Neuronal stem cell (in vitro differentiated cells): ENCODE results near the gene GJD2.

Experiments
- DNase-seq: peaks from one replicate; pipeline ENCODE4 v3.0.0-alpha.2; 2013; ENCODE audit warnings: low spot score
- H2AFZ ChIP-seq: one replicate; pipeline ENCODE4 v1.6.1; 2013; ENCODE audit warnings: mild to moderate bottlenecking, low read length, inconsistent platforms
- H2AK5ac ChIP-seq: 2 replicates; pipeline ENCODE4 v1.6.1; 2013; ENCODE audit warnings: low read depth, mild to moderate bottlenecking, inconsistent platforms, low read length, moderate library complexity, mixed read lengths
- H2BK120ac ChIP-seq: 2 replicates; pipeline ENCODE4 v1.6.1; 2013; ENCODE audit warnings: low read depth, mild to moderate bottlenecking, inconsistent platforms, low read length, moderate library complexity, mixed read lengths
- H2BK12ac ChIP-seq: one replicate; pipeline ENCODE4 v1.6.1; 2013; ENCODE audit warnings: low read length, inconsistent platforms
- H2BK15ac ChIP-seq: 2 replicates; pipeline ENCODE4 v1.6.1; 2013; ENCODE audit warnings: mild to moderate bottlenecking, low read length, inconsistent platforms, mixed read lengths
- H2BK5ac ChIP-seq: one replicate; pipeline ENCODE4 v1.6.1; 2013; ENCODE audit warnings: inconsistent platforms, mild to moderate bottlenecking, low read length, moderate library complexity
- H3K14ac ChIP-seq: one replicate; pipeline ENCODE4 v1.6.1; 2013; ENCODE audit warnings: low read length, inconsistent platforms
- H3K18ac ChIP-seq: 2 replicates; pipeline ENCODE4 v1.6.1; 2013; ENCODE audit warnings: low read length, inconsistent platforms
- H3K23ac ChIP-seq: 2 replicates; pipeline ENCODE4 v1.6.1; 2013; ENCODE audit warnings: low read depth, mild to moderate bottlenecking, mixed read lengths, low read length, inconsistent platforms; ENCODE audit not compliant: poor library complexity
- H3K27ac ChIP-seq: replicated peaks from 3 replicates; pipeline ENCODE4 v1.5.1; 2013; ENCODE audit warnings: low read length, inconsistent platforms
- H3K27me3 ChIP-seq, 3 experiments: 2 replicates each; pipeline ENCODE4 v1.6.1; 2013; ENCODE audit warnings: low read length in 3 of 3, mild to moderate bottlenecking in 2 of 3, inconsistent platforms in 1 of 3, low read depth in 1 of 3, mixed read lengths in 1 of 3, moderate library complexity in 1 of 3; ENCODE audit not compliant: control insufficient read depth in 3 of 3, insufficient read depth in 3 of 3
- H3K36me3 ChIP-seq, 2 donors: replicated peaks in 1 of 2; 2 replicates each; pipeline ENCODE4 v1.6.1; 2013; ENCODE audit warnings: low read length in 2 of 2; ENCODE audit not compliant: control insufficient read depth in 2 of 2, insufficient read depth in 2 of 2
- H3K4ac ChIP-seq: 2 replicates; pipeline ENCODE4 v1.6.1; 2013; ENCODE audit warnings: inconsistent platforms, mild to moderate bottlenecking, low read length, moderate library complexity
- H3K4me1 ChIP-seq, 2 donors: 1 replicate in 1 of 2; 2 replicates in 1 of 2; pipeline ENCODE4 v1.6.1; 2013; ENCODE audit warnings: low read length in 2 of 2, low read depth in 1 of 2; ENCODE audit not compliant: control insufficient read depth in 2 of 2, insufficient read depth in 1 of 2
- H3K4me2 ChIP-seq: one replicate; pipeline ENCODE4 v1.6.1; 2013; ENCODE audit warnings: mild to moderate bottlenecking, low read length, inconsistent platforms; ENCODE audit not compliant: insufficient read depth, poor library complexity, severe bottlenecking
- H3K4me3 ChIP-seq, 2 donors: 2 replicates each; pipeline ENCODE4 v1.5.1; 2013; ENCODE audit warnings: low read length in 2 of 2, mild to moderate bottlenecking in 2 of 2, inconsistent platforms in 1 of 2, moderate library complexity in 1 of 2
- H3K79me1 ChIP-seq: one replicate; pipeline ENCODE4 v1.6.1; 2013; ENCODE audit warnings: low read depth, mild to moderate bottlenecking, inconsistent platforms, low read length, moderate library complexity
- H3K9ac ChIP-seq: one replicate; pipeline ENCODE4 v1.6.1; 2013; ENCODE audit warnings: mild to moderate bottlenecking, low read depth, low read length, inconsistent platforms; ENCODE audit not compliant: poor library complexity
- H3K9me3 ChIP-seq, 2 donors: replicated peaks in 1 of 2; 2 replicates each; pipeline versions ENCODE3 to v1.6.1; 2013; ENCODE audit warnings: low read length in 2 of 2, mild to moderate bottlenecking in 2 of 2, inconsistent platforms in 1 of 2, low read depth in 1 of 2, mixed read lengths in 1 of 2, moderate library complexity in 1 of 2; ENCODE audit not compliant: control insufficient read depth in 2 of 2, insufficient read depth in 1 of 2
- H4K8ac ChIP-seq: one replicate; pipeline ENCODE4 v1.6.1; 2013; ENCODE audit warnings: low read depth, mild to moderate bottlenecking, inconsistent platforms, low read length, moderate library complexity
- H4K91ac ChIP-seq: one replicate; pipeline ENCODE4 v1.6.1; 2013; ENCODE audit warnings: low read length, low read depth, mild to moderate bottlenecking, inconsistent platforms; ENCODE audit not compliant: poor library complexity
- WGBS, 2 donors: extraction: QIAGEN DNeasy Blood & Tissue Kit; methylation state at CpG; one replicate each; pipeline ENCODE4 v1.1.7; 2013; ENCODE audit warnings: missing lambda C conversion rate in 2 of 2, mixed read lengths in 1 of 2; ENCODE audit not compliant: insufficient read length in 2 of 2, insufficient replicate concordance in 1 of 2; ENCODE audit errors: extremely low coverage in 2 of 2; 5-methylcytosine and 5-hydroxymethylcytosine counted together

Gene GJD2

DNA sequence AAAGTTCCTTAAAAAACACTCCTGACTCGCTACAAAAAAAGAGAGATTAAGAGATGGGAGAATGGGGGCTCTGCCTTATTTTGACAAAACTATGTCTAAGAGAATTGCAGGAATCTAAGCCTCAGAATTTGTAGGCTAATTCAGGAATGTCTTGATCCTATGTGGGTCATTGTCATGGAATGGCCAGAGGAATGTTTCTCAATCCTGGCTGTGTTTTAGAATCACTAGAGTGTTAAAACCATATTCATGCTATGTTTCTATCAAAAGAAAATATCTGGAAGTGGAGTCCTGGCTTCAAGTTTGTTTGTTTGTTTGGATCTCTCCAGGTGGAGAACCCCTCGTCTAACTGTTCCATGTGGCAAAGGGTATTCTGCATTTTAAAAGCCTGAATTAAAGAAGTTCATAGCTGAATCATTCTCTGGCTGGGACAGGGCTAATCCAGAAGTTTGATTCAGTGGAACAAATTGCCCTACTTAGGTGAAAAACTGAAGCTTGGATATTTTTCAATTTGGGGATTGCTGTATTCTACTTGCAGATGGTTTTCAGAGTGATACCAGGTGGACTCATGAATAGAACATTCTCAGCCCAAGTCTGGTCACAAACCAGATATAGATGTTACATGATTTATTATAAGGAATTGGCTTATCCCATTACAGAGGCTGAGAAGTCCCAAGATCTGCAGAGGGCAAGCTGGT is 28.2 kb downstream of the GJD2 start:
- H3K4me2 ChIP-seq, result no peak overlapping the region
- no peak overlapping the region for H2BK120ac ChIP-seq
- H3K27me3 ChIP-seq, result peaks cover 0 to 22% (median 0%) of the 10 kb centered on the region in 3 experiments
- H2AFZ ChIP-seq, result no peak overlapping the region
- no peak overlapping the region for H3K27ac ChIP-seq
- H4K8ac ChIP-seq, result no peak overlapping the region
- no peak overlapping the region for H3K4ac ChIP-seq
- WGBS, 2 donors, result no CpG with 5 or more reads among the region's 2 CpGs
- H3K4me1 ChIP-seq, result peaks cover 2 to 8% of the 10 kb centered on the region in 2 donors
- no peak overlapping the region for H2BK15ac ChIP-seq
- H2BK12ac ChIP-seq, result no peak overlapping the region
- no peaks in the 10 kb centered on the region for H3K9me3 ChIP-seq
- H2AK5ac ChIP-seq, result no peak overlapping the region
- H3K36me3 ChIP-seq, result no peaks in the 10 kb centered on the region
- no peak overlapping the region for H3K4me3 ChIP-seq
- H2BK5ac ChIP-seq, result no peak overlapping the region
- H3K9ac ChIP-seq, result no peak overlapping the region
- H3K23ac ChIP-seq, result no peak overlapping the region
- DNase-seq, result no peak
- no peak overlapping the region for H4K91ac ChIP-seq
- no peak overlapping the region for H3K14ac ChIP-seq
- H3K18ac ChIP-seq, result no peak overlapping the region
- no peaks in the 10 kb centered on the region for H3K79me1 ChIP-seq

DNA sequence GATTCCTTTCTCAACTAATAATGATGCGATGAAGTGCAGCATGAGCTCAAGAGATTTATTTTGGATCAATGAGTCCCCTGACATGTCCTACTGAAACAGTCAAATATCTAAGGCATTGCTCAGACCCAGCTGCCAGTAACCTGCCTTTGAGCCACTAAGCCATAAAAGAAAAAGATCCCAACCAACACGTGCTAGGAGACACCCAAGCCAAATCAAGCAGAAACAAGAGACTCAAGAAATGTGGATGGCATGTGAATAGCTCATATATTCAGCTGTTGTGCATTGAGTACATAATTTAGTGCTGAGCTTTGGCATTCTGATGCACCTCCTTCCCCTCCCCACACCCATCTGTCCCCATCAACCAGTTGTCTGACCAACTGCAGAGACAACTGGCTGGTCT is 29.2 kb downstream of the GJD2 start:
- H2BK12ac ChIP-seq, result no peak overlapping the region
- no peak overlapping the region for H3K18ac ChIP-seq
- peaks cover 0 to 32% (median 0%) of the 10 kb centered on the region in 3 experiments for H3K27me3 ChIP-seq
- no peak overlapping the region for H4K91ac ChIP-seq
- no peaks in the 10 kb centered on the region for H3K9me3 ChIP-seq
- H3K36me3 ChIP-seq, result no peaks in the 10 kb centered on the region
- H4K8ac ChIP-seq, result no peak overlapping the region
- no peak overlapping the region for H3K14ac ChIP-seq
- H2BK5ac ChIP-seq, result no peak overlapping the region
- no peak overlapping the region for H2BK120ac ChIP-seq
- WGBS, 2 donors, result no CpG with 5 or more reads among the region's 2 CpGs
- no peaks in the 10 kb centered on the region for H3K79me1 ChIP-seq
- no peak overlapping the region for H2AFZ ChIP-seq
- H3K4me1 ChIP-seq, result peaks cover 2 to 10% of the 10 kb centered on the region in 2 donors
- no peak overlapping the region for H3K4me3 ChIP-seq
- H2BK15ac ChIP-seq, result no peak overlapping the region
- H2AK5ac ChIP-seq, result no peak overlapping the region
- H3K23ac ChIP-seq, result no peak overlapping the region
- no peak overlapping the region for H3K4me2 ChIP-seq
- H3K4ac ChIP-seq, result no peak overlapping the region
- DNase-seq, result no peak
- no peak overlapping the region for H3K27ac ChIP-seq
- H3K9ac ChIP-seq, result no peak overlapping the region

DNA sequence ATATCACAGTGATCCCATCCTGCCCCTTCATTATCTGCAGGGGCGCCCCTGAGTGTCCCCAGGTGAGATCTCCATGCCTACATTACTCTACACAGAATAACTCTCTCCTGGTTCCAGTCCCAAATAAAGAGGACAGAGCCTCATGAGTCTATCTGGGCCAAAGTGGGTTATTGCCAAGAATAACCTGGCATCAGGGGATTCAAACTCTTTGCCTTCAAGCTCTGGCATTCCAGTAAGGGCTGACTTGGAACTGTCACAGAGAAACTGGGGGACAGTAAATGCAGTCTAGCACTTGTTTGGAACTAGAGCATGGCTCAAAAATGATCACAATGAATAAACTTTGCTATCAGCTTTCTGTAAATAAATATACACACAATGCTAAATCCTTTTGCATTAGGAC is 30.3 kb downstream of the GJD2 start:
- Histone ChIP-seq H3K79me1 (no peaks in the 10 kb centered on the region), H3K36me3 (no peaks in the 10 kb centered on the region), H3K27me3 (peaks cover 0 to 42% (median 0%) of the 10 kb centered on the region in 3 experiments), H3K4me2 (no peak overlapping the region), H2BK15ac (no peak overlapping the region), H3K4ac (no peak overlapping the region), H2BK120ac (no peak overlapping the region), H2AFZ (no peak overlapping the region), H3K4me1 (peaks cover 2 to 11% of the 10 kb centered on the region in 2 donors), H3K4me3 (no peak overlapping the region), H2AK5ac (no peak overlapping the region), H2BK12ac (no peak overlapping the region), H4K8ac (no peak overlapping the region), H3K9me3 (no peaks in the 10 kb centered on the region), H2BK5ac (no peak overlapping the region), H4K91ac (no peak overlapping the region), H3K27ac (no peak overlapping the region), H3K14ac (no peak overlapping the region), H3K18ac (no peak overlapping the region), H3K9ac (no peak overlapping the region), H3K23ac (no peak overlapping the region)
- WGBS, 2 donors, result no CpG with 5 or more reads among the region's 1 CpG
- DNase-seq, result no peak

DNA sequence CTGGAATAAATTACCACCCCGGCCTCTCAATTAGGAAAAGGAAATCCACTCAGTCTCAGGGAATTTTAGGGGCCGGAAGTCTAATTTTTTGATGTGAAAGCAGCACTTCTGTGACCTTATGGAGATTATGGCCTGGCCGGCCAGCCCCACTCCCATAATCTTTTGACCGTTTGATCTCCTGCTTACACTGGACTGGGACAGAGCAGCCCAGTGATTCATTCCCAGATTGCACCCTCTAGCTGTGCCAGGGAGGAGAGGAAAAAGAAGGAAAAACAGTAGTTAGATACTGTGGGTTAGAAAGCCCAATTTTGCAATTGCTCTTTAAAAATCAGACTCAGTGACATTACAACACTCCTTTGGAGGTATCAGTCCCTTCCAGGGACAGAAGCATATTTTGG is 32.4 kb downstream of the GJD2 start:
- H2BK5ac ChIP-seq, result no peak overlapping the region
- no peak overlapping the region for H3K4me3 ChIP-seq
- WGBS, 2 donors, result no CpG with 5 or more reads among the region's 4 CpGs
- H3K27me3 ChIP-seq, result peaks cover 0 to 54% (median 0%) of the 10 kb centered on the region in 3 experiments
- no peak overlapping the region for H4K91ac ChIP-seq
- H3K4me2 ChIP-seq, result peak overlapping the region; percentile 41
- H2AFZ ChIP-seq, result peak overlapping the region; percentile 88
- H2BK12ac ChIP-seq, result no peak overlapping the region
- no peak overlapping the region for H3K14ac ChIP-seq
- peak overlapping the region; percentile 86 for H3K27ac ChIP-seq
- peaks cover 2 to 14% of the 10 kb centered on the region in 2 donors for H3K4me1 ChIP-seq
- no peak overlapping the region for H3K9ac ChIP-seq
- DNase-seq, result no peak
- H2BK15ac ChIP-seq, result no peak overlapping the region
- H2BK120ac ChIP-seq, result no peak overlapping the region
- no peak overlapping the region for H2AK5ac ChIP-seq
- H3K4ac ChIP-seq, result no peak overlapping the region
- no peaks in the 10 kb centered on the region for H3K36me3 ChIP-seq
- H4K8ac ChIP-seq, result no peak overlapping the region
- peak overlapping the region; percentile 25 for H3K18ac ChIP-seq
- no peak overlapping the region for H3K23ac ChIP-seq
- no peaks in the 10 kb centered on the region for H3K9me3 ChIP-seq
- H3K79me1 ChIP-seq, result no peaks in the 10 kb centered on the region
